ENCODE data around the gene FXYD3.

FXYD3 gene, protein sequence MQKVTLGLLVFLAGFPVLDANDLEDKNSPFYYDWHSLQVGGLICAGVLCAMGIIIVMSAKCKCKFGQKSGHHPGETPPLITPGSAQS

GRCh38 chr19:35115177-35115951 is at the start of gene FXYD3:
Gene FXYD3 (plus strand): TSS chr19:35115823. CDS start chr19:35119377, 3,554 bp downstream.
- no peak for DNase-seq

DNA sequence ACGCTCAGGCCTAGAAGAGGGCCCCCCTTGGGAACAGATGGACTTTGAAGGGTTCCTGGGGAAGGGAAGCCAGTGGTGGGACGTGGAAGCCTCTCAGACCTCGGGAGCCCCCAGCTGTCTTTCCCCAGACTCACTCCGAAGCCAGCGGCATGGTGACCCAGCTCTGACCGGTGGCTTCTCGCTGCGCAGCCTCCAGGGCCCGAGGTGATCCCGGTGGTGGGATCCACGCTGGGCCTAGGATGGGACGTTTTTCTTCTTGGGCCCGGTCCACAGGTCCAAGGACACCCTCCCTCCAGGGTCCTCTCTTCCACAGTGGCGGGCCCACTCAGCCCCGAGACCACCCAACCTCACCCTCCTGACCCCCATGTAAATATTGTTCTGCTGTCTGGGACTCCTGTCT is 49.5 kb upstream of the FXYD3 start:
- no peak for DNase-seq

GRCh38 chr19:35066691-35067563 is 48.7 kb upstream of the FXYD3 start:
- peak; percentile 96 for DNase-seq

GRCh38 chr19:35068941-35069634 is 46.5 kb upstream of the FXYD3 start:
- DNase-seq, result no peak

DNA sequence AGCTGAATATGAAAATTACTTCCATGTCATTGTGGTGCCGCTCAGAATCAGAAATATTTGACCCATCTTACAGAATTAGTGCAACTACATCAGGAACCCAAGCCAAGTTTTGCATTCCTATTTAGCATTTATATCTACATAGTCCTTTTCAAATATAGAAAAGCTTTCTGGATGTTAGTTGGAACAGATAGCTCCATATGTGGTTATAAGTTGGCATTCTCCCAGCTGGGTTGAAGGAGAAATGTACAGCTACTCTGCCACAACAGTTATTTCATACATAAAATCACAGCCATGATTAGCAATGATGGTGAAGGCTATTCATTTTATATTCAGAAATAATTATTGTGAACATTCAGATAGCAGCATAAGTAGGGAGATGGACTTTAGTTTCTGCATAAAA is 45.9 kb upstream of the FXYD3 start:
- DNase-seq, result no peak

GRCh38 chr19:35070471-35070870 is 45.2 kb upstream of the FXYD3 start:
- DNase-seq, result no peak

DNA sequence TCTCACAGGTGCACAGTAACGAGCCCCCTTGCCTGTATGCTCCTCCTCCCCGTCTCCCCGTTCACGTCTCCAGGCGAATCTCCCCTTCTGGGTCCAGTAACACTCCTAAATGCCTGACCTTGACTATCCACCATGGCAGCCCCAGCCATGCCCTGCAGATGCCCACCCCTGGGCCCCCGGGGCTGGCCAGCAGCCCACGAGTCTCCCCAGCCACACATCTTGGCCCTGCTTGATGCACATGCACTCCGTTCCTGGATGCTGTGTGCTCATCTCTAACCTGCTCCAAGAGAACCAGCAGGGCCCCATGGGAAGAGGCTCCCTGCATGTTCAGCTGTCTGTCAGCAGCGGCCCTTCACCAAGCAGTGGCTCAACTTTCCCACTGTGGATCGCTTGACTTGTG is 42.1 kb upstream of the FXYD3 start:
- no peak for DNase-seq

DNA sequence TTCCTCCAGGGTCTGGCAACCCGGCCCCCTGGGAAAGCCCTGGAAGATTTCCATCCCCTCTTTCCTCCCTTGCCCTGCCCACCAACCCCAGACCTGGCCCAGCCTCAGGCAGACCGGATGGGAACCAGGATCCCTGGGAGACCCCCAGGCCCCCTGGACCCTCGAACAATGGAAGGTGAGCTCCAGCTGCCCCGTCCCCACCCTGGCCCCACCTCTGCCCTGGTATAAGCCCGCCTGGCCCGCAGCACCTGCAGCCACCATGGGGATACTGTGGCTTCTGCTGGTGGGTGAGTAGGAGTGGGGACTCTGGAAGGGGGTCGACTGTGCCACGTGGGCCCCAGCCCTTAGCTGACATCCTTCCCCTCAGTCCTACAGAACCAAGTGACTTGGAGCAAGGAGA is 41.7 kb upstream of the FXYD3 start:
- no peak for DNase-seq

GRCh38 chr19:35074426-35075201 is 41.0 kb upstream of the FXYD3 start:
- DNase-seq, result no peak

- DNase-seq, result no peak
Measured at GRCh38 chr19:35075202-35076025, 40.2 kb upstream of the FXYD3 start.

DNA sequence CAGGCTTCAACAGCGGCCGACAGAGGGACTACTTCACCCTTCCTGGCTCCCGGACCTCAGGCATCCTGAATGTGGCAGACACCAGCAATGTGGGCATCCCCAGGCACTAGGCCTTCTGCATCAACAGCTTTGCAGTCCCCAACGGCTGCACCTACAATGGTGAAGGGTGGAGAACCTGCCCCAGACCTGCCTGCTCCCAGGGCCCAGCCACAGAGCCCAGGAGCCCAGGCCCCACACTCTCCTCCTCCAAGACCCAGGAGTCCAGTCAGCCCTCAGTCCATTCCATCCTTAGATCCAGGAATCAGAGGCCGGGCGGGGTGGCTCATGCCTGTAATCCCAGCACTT is 39.6 kb upstream of the FXYD3 start:
- no peak for DNase-seq

- DNase-seq, result no peak
Measured at GRCh38 chr19:35076657-35077056, 39.0 kb upstream of the FXYD3 start.

DNA sequence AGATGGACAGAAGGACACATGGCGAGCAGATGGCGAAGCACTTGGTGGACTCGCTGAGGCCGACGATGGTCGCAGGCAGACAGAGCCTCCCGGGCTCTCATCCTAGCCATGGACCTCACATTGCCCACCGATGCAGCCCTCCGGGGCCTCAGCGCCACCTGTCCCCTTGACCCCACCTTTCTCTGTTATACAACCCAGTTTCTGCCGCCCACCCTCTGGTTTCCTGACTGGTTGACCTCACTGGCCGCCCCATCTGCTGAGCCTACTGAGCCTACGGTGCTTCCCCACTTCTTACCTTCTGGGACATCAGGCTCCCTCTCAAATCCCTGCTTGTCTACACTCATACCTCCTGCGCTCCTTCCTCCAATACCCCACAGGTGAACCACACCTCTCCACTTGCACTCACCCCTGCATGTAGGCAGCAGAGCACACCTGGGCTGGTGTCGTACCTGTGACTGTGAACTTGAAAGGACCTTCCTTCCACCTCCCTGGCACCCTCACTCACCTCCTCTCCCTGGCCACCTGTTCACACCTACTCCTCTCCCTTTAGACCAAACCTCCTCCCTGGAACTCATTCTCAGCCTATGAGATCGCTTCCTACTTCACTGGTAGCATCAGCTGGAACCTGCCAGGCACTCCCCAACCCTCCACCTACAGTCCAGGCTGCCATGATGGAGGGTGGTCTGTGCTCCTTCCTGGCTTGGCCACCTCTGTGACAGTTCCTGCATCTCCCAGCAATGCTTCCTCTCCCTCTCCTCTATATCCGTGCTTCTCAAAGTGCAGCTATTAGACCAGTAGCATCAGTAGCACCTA is 38.0 kb upstream of the FXYD3 start:
- DNase-seq, result no peak

DNA sequence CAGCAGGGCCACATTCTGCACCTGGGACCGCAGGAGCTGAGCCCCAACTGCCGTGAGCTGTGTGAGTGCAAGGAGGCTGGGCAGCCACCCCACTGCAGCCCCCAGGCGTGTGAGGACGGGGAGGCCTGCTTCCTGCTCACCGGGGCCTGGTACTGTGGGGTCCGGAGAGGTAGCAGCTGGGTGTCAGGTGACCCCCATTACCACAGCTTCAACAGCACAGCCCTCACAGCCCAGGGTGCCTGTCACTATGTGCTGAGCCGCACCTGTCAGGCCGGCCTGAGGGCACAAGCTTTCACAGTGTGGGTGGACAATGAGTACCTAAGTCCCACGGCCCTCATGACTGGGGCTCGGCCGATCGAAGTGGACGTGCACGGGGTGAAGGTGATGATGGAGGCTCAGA is 35.8 kb upstream of the FXYD3 start:
- DNase-seq, result no peak

GRCh38 chr19:35080613-35081170 is 34.9 kb upstream of the FXYD3 start:
- DNase-seq, result no peak

GRCh38 chr19:35081201-35081600 is 34.4 kb upstream of the FXYD3 start:
- DNase-seq, result no peak

DNA sequence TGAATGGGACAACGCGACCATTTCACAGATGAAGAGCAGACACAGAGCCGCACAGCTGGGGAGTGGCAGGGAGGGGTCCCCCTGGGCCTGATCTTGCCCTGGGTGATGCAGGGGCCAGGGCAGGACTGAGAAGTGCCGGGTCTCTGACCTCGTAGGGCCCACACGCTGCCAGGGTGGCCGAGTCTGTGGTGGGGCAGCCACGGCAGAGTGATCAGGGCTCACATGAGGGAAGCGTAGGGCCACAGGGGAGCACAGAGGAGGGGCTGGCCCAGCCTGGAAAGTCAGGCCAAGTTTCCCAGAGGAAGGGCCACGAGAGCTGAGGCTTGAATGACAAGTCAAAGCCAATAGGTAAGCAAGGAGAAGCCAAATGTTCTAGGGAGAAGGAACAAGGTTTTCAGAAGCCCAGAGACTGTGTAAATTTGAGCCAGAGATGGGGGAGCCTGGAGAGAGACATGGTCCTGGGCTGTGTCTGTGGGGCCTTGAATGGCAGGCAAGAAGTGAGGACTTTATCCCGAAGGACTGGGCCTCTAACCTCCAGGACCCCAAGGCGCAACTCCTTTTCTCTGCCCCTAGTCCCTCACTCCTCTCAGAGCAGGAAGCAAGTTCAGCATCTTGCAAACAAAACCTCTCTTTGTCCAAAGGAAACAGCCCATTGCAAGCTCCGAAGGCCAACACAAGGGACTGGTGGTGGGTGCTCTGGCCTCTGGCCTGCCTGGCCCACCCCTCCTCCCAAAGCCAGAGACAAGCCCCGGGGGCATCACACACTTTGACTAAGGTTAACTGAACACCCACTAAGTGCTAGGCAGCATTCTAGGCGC is 31.7 kb upstream of the FXYD3 start:
- no peak for DNase-seq

DNA sequence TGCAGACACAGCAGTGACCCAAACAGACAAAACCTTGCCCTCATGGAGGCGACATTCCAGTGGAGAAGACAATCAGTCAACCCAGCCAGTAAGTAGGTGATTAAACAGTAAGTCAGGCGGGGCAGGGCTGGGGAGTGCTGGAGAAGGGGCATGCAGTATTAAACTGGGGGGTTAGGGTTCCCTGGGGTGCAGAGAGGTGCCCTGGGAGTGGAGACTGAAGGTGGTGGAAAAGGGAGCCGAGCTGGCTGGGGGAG is 31.2 kb upstream of the FXYD3 start:
- DNase-seq, result no peak

DNA sequence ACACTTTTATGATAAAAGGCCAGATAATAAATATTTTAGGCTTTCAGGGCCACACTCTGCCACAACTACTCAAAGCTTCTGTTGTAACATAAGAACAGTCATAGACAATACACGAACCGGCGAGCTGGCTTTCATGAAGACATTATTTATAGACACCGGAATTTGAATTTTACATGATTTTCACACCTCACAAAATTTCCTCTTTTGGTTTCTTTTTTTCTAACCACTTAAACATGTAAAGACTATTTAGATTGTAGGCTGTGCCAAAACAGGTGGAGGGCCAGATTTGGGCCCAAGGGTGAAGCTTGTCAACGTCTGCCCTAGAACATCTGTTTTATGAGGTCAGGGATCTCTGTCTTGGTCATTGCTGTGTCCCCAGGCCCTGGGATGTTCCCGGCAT is 29.7 kb upstream of the FXYD3 start:
- no peak for DNase-seq

DNA sequence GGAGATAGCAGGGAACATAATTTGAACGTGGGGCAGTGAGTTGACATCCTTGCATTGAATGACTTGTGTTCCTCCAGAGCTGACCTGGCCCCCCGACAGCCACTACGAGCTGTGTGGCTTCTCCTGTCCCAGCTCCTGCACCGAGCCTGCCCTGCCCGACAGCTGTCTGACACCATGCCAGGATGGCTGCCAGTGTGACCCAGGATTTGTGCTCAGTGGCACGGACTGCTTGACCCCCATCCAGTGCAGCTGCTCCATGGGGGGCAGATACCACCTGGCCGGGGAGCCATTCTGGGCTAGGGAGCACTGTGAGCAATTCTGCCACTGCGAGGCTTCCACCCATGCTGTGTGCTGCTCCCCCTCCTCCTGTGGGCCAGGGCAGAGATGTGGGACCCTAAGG is 29.2 kb upstream of the FXYD3 start:
- DNase-seq, result no peak

Data from activated CD4-positive, alpha-beta T cell treated with anti-CD3 and anti-CD28 coated beads, Interleukin-2, amount 50 U/mL, for 48 hours (primary cell).